22Rv1 (cell line): ENCODE results near the gene TRIM2.

ENCODE experiments used
- ZFX ChIP-seq: fragments of 450-650 bp; IDR thresholded peaks from 2 replicates; pipeline ENCODE4 v1.6.1; 2017; ENCODE audit warnings: antibody characterized with exemption, borderline replicate concordance
- TF ChIP-seq, protein P1 (sequence below): fragments of 450-650 bp; IDR thresholded peaks from 2 replicates; pipeline ENCODE4 v1.5.1; 2017; ENCODE audit warnings: mild to moderate bottlenecking

DNA sequence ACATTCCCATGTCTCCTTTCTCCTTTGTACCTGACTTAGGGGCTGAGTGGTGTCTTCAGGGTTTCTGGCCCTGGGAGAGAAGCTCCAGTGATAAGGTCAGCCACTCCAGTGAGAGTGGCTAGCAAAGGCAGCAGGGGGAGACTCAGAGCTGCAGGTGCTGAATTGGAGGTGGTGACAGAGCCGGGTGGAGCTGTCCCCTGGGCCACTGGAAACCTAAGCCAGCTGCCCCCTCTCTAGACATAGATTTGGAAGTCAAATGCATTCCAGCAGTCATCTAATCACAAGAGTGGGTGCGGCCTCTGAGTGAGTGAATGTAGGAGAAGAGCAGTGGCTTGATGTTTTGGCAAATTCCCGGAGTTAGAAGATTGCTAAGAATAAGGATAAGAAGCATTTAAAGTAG is 28.5 kb downstream of the TRIM2 start:
- TF ChIP-seq, protein P1, sequence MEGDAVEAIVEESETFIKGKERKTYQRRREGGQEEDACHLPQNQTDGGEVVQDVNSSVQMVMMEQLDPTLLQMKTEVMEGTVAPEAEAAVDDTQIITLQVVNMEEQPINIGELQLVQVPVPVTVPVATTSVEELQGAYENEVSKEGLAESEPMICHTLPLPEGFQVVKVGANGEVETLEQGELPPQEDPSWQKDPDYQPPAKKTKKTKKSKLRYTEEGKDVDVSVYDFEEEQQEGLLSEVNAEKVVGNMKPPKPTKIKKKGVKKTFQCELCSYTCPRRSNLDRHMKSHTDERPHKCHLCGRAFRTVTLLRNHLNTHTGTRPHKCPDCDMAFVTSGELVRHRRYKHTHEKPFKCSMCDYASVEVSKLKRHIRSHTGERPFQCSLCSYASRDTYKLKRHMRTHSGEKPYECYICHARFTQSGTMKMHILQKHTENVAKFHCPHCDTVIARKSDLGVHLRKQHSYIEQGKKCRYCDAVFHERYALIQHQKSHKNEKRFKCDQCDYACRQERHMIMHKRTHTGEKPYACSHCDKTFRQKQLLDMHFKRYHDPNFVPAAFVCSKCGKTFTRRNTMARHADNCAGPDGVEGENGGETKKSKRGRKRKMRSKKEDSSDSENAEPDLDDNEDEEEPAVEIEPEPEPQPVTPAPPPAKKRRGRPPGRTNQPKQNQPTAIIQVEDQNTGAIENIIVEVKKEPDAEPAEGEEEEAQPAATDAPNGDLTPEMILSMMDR, result peak; percentile 14; the same call in 1 of the 2 replicates
- no peak for TF ChIP-seq ZFX
